Stimulated activated naive CD8-positive, alpha-beta T cell treated with anti-CD3 and anti-CD28 coated beads, Interleukin-15, Interleukin-2, amounts not matched to agents 100 ng/mL and 50 ng/mL, for 24 hours (primary cell): ENCODE measurements around the gene POLR2F.

Experiments used
- H3K27ac Mint-ChIP-seq: one replicate; pipeline ENCODE4 v1.8.0; 2021; ENCODE audit warnings: mild to moderate bottlenecking, mixed read lengths
- H3K27me3 Mint-ChIP-seq: one replicate; pipeline ENCODE4 v1.8.0; 2021; ENCODE audit warnings: mixed read lengths
- H3K36me3 Mint-ChIP-seq: one replicate; pipeline ENCODE4 v1.8.0; 2021; ENCODE audit warnings: low read depth, mixed read lengths
- H3K4me1 Mint-ChIP-seq: one replicate; pipeline ENCODE4 v1.8.0; 2021; ENCODE audit warnings: low read depth, mixed read lengths
- H3K4me3 Mint-ChIP-seq: one replicate; pipeline ENCODE4 v1.8.0; 2021; ENCODE audit warnings: mild to moderate bottlenecking, mixed read lengths
- H3K9me3 Mint-ChIP-seq: one replicate; pipeline ENCODE4 v1.8.0; 2021; ENCODE audit warnings: mixed read lengths

POLR2F gene

DNA sequence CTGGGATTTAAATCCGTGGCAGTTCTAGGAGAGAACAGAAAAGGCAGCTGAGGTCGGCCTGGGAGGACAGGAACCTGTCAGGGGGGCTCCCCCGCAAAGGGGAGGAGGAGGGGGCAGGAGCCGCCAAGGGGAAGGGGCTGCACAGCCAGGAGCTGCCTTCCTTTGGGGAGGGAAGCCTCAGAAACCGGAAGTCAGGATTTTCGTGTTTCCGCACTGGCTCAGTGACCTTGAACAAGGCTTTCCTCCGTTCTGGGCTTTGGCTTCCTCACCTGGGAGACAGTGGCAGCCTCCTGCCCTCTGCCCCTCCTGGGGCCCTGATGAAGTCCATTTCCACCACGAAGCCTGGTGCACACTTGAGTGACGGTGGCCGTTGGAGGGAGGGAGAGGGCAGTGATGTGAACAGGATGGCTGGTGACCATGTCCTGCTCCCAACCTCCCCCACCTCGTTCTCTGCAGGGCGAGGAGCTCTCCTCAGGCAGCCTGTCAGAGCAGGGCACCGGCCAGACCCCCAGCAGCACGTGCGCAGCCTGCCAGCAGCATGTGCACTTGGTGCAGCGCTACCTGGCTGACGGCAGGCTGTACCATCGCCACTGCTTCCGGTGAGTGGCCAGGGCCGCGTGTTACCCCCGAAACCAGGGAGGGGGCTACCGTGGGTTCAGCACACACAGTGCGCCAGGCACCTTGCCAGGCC lies 34.8 kb upstream of the POLR2F start:
- H3K4me3 Mint-ChIP-seq = no peak overlapping the region
- no peaks in the 10 kb centered on the region for H3K9me3 Mint-ChIP-seq
- no peaks in the 10 kb centered on the region for H3K27me3 Mint-ChIP-seq
- H3K36me3 Mint-ChIP-seq = peaks cover 13% of the 10 kb centered on the region
- H3K4me1 Mint-ChIP-seq = peaks cover 5% of the 10 kb centered on the region
- no peak overlapping the region for H3K27ac Mint-ChIP-seq

DNA sequence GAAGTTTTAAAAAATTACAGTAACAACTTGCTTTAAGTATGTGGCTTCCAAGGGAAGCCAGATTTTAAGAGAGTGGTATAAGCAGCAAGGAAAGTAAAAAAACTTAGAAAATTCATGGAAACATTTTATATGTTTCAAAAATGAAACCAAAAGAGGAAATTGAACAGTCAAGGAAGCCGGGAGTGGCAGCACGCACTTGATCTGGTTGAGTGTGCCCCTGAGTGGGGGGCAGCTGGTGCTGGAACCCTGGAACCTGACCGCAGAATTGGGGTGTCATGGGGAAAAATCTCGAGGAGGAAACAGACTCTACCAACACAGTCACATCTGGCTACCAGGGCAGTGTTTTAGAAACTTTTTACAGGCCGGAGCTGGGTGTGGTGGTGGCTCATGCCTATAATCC lies 33.4 kb upstream of the POLR2F start:
- H3K9me3 Mint-ChIP-seq = no peaks in the 10 kb centered on the region
- H3K4me3 Mint-ChIP-seq = peak overlapping the region; percentile 17
- peaks cover 13% of the 10 kb centered on the region for H3K36me3 Mint-ChIP-seq
- no peaks in the 10 kb centered on the region for H3K27me3 Mint-ChIP-seq
- H3K27ac Mint-ChIP-seq = peak overlapping the region; percentile 82
- H3K4me1 Mint-ChIP-seq = peaks cover 5% of the 10 kb centered on the region

GRCh38 chr22:37922191-37922590 lies 31.3 kb upstream of the POLR2F start:
- Mint-ChIP-seq H3K4me1 (peaks cover 5% of the 10 kb centered on the region), H3K9me3 (no peaks in the 10 kb centered on the region), H3K36me3 (peaks cover 13% of the 10 kb centered on the region), H3K27me3 (no peaks in the 10 kb centered on the region), H3K27ac (no peak overlapping the region), H3K4me3 (no peak overlapping the region)

DNA sequence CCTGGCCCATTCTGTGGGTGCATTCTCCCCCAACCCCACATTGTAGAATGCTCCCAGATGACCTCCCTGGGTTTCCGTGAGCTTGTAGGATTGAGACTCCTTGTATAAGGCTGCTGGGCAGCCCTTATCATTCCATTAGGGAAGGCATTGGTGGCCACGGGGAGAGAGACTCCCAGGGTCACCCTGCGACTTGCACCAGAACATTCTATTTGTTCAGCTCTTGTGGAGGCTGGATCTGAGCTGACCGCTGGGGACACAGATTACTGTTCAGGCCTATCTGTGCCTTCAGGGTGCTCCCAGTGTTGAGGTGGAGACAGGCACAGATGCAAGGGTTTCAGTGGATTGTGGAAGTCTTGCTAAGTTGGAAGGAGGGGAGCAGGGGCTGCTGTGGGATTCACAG lies 29.6 kb upstream of the POLR2F start:
- Mint-ChIP-seq H3K9me3 (no peaks in the 10 kb centered on the region), H3K27me3 (no peaks in the 10 kb centered on the region), H3K36me3 (peaks cover 18% of the 10 kb centered on the region), H3K4me3 (no peak overlapping the region), H3K27ac (no peak overlapping the region), H3K4me1 (peaks cover 5% of the 10 kb centered on the region)

- H3K36me3 Mint-ChIP-seq = peaks cover 21% of the 10 kb centered on the region
- no peak overlapping the region for H3K27ac Mint-ChIP-seq
- H3K4me3 Mint-ChIP-seq = no peak overlapping the region
- no peaks in the 10 kb centered on the region for H3K27me3 Mint-ChIP-seq
- no peaks in the 10 kb centered on the region for H3K9me3 Mint-ChIP-seq
- H3K4me1 Mint-ChIP-seq = peaks cover 5% of the 10 kb centered on the region
These were observed 29.0 kb upstream of the POLR2F start for GRCh38 chr22:37924386-37925065.

DNA sequence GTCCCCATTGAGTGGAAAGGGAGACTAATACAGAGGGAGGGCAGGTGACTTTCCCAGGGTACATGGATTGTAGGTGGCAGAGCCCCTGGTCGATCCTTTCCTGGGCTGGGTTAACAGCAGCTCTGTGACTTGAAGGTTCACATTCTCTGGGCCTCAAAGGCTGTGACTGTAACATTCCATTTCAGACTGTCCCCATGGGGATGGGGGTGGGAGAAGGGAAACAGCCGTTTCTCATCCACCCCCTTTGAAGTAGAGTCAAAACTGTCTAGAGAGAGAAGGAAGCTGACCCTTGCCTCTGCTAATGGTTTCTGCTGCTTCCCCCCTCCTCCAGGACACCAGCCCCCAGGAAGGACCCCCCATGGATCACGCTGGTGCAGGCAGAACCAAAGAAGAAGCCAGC lies 28.2 kb upstream of the POLR2F start:
- Mint-ChIP-seq H3K4me3 (no peak overlapping the region), H3K27me3 (no peaks in the 10 kb centered on the region), H3K9me3 (no peaks in the 10 kb centered on the region), H3K36me3 (peaks cover 16% of the 10 kb centered on the region), H3K27ac (no peak overlapping the region), H3K4me1 (peaks cover under 1% of the 10 kb centered on the region)

- H3K27ac Mint-ChIP-seq = no peak overlapping the region
- no peaks in the 10 kb centered on the region for H3K4me1 Mint-ChIP-seq
- H3K9me3 Mint-ChIP-seq = no peaks in the 10 kb centered on the region
- H3K4me3 Mint-ChIP-seq = no peak overlapping the region
- no peaks in the 10 kb centered on the region for H3K27me3 Mint-ChIP-seq
- peaks cover 16% of the 10 kb centered on the region for H3K36me3 Mint-ChIP-seq
These were observed 27.7 kb upstream of the POLR2F start for GRCh38 chr22:37925767-37926166.

GRCh38 chr22:37926358-37926757 lies 27.1 kb upstream of the POLR2F start:
- H3K27ac Mint-ChIP-seq = no peak overlapping the region
- H3K9me3 Mint-ChIP-seq = no peaks in the 10 kb centered on the region
- no peak overlapping the region for H3K4me3 Mint-ChIP-seq
- H3K36me3 Mint-ChIP-seq = peaks cover 16% of the 10 kb centered on the region
- no peaks in the 10 kb centered on the region for H3K27me3 Mint-ChIP-seq
- H3K4me1 Mint-ChIP-seq = no peaks in the 10 kb centered on the region

- H3K4me3 Mint-ChIP-seq = no peak overlapping the region
These were observed 26.5 kb upstream of the POLR2F start for GRCh38 chr22:37926771-37927636.

DNA sequence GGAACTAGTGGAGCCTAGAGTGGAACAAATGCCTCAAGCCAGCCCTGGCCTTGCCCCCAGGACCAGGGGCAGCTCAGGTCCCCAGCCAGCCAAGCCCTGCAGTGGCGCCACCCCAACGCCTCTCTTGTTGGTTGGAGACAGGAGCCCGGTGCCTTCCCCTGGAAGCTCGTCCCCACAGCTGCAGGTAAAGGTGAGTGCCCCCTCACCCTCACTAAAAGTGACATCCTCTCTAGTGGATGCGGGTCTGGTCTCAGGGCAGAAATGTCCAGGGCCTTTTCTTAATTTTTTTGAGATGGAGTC lies 25.9 kb upstream of the POLR2F start:
- no peak overlapping the region for H3K4me3 Mint-ChIP-seq
- H3K36me3 Mint-ChIP-seq = peaks cover 12% of the 10 kb centered on the region
- no peaks in the 10 kb centered on the region for H3K4me1 Mint-ChIP-seq
- no peaks in the 10 kb centered on the region for H3K9me3 Mint-ChIP-seq
- H3K27me3 Mint-ChIP-seq = no peaks in the 10 kb centered on the region
- H3K27ac Mint-ChIP-seq = no peak overlapping the region

More at GRCh38 chr22:37926771-37927636, 26.5 kb upstream of the POLR2F start:
- Mint-ChIP-seq H3K27me3 (no peaks in the 10 kb centered on the region), H3K36me3 (peaks cover 12% of the 10 kb centered on the region), H3K27ac (no peak overlapping the region), H3K9me3 (no peaks in the 10 kb centered on the region), H3K4me1 (no peaks in the 10 kb centered on the region)

- Mint-ChIP-seq H3K9me3 (no peaks in the 10 kb centered on the region), H3K4me1 (peaks cover 9% of the 10 kb centered on the region), H3K27ac (no peak overlapping the region), H3K27me3 (no peaks in the 10 kb centered on the region), H3K4me3 (no peak overlapping the region), H3K36me3 (peaks cover 7% of the 10 kb centered on the region)
These were observed 24.1 kb upstream of the POLR2F start for GRCh38 chr22:37929390-37929789.

DNA sequence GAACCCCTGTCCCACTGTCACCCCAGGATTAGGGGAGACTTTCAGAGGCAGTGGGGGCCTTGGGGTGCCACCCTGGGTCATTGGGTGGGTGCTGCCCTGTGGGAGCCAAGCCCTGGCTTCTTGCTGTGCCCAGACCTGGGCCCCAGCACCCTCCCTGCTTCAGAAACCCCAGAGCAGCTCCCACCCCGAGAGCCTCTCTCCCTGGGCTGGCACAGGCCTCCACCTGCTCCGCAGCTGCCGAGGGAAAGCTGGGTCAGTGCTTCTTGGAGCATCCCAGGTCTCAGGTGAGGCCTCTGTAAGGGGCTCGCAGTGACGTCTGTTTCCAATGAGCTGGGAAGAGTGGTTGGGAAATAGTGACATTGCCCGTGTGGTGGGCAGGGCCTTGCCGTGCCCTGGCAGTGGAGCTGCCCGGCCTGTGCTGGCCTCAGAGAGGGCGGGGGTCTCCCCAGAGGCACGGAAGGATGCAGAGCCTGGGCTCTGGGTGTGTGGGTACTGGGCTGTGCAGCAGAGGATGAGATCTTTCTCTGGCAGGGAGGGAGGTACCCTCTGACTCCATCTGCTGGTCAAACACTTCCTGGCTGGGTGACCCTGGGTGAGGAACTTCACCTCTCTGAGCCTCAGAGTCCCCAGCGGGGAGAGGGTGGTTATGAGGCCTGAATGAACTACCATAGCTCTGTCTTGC lies 23.1 kb upstream of the POLR2F start:
- H3K27ac Mint-ChIP-seq = no peak overlapping the region
- H3K27me3 Mint-ChIP-seq = no peaks in the 10 kb centered on the region
- H3K36me3 Mint-ChIP-seq = peaks cover 7% of the 10 kb centered on the region
- H3K4me3 Mint-ChIP-seq = no peak overlapping the region
- peaks cover 9% of the 10 kb centered on the region for H3K4me1 Mint-ChIP-seq
- H3K9me3 Mint-ChIP-seq = no peaks in the 10 kb centered on the region

DNA sequence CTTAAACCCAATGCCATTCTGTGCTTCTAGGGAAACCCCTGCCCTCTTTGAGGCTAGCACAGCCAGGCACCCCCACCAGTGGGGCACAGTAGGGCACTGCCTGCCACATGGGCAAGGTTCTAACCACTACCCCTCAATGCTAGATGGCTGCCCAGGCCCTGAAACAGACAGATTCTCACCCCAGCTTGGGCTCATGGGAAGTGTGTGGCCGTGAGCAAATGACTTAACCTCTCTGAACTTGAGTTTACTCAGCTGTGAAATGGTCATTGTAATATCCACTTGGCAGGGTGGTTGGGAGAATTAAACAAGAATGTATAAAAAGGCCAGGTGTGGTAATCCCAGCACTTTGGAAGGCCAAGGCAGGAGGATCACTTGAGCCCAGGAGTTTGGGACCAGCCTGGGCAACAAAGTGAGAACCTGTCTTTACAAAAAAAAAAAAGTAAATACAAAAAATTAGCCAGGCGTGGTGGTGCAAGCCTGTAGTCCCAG lies 22.5 kb upstream of the POLR2F start:
- Mint-ChIP-seq H3K27ac (no peak overlapping the region), H3K4me3 (no peak overlapping the region), H3K4me1 (peaks cover 9% of the 10 kb centered on the region), H3K27me3 (no peaks in the 10 kb centered on the region), H3K9me3 (no peaks in the 10 kb centered on the region), H3K36me3 (peaks cover 7% of the 10 kb centered on the region)

- H3K4me1 Mint-ChIP-seq = peaks cover 9% of the 10 kb centered on the region
- H3K27ac Mint-ChIP-seq = no peak overlapping the region
- H3K36me3 Mint-ChIP-seq = peaks cover 7% of the 10 kb centered on the region
- H3K4me3 Mint-ChIP-seq = no peak overlapping the region
- H3K27me3 Mint-ChIP-seq = no peaks in the 10 kb centered on the region
- H3K9me3 Mint-ChIP-seq = no peaks in the 10 kb centered on the region
These were observed 21.6 kb upstream of the POLR2F start for GRCh38 chr22:37931893-37932389.
